Astrocyte of the spinal cord (primary cell): ENCODE measurements around the gene NXPE3.
"Not testable (repeated sequence)": the region's sequence is repeated elsewhere in the genome, so short reads cannot be mapped to it uniquely, and the experiment has no call there.

Experiments
- DNase-seq: peaks from one replicate; pipeline ENCODE4 v3.0.0; 2011; ENCODE audit warnings: low read depth, low spot score
- H3K4me3 ChIP-seq: 2 replicates; pipeline ENCODE4 v1.5.1; 2011; ENCODE audit warnings: low read depth, mild to moderate bottlenecking, low read length, moderate library complexity
- in situ Hi-C: cut with HindIII; loops from 2 replicates; pipeline ENCODE4 v1.10.0; 2017; ENCODE audit warnings: low sequenced_read_pairs
- TF ChIP-seq, protein P1 (sequence below): IDR thresholded peaks from 2 replicates; pipeline ENCODE4 v1.5.1; 2012; ENCODE audit warnings: low read depth, mild to moderate bottlenecking, low read length, inconsistent platforms

Gene NXPE3

DNA sequence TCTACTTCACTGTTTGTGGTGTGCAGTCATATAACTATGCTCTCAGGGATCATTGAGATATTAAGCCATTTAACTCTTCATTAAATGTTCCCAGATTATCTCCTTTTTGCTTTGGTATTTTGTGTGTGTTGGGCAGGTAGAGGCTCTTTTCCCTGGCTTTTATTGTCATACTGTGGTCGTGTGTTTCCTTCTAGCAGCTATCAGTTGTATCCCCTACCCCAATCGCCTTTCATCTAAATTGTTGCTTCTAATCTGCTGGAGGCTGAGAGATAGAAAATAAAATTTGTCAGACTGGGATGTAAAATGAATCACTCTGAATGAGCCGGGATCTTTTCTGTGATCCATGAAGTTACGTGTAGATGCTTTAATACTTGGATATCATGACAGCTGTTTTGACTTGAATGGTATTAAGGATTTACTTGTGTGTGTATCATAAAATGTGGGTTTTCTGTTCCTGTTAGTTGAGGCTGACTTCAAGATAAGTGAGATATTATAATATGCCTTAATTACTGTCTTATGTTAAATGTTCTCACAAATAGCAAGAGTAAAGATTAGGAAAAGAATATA is 79.5 kb downstream of the NXPE3 start:
- TF ChIP-seq, protein P1, sequence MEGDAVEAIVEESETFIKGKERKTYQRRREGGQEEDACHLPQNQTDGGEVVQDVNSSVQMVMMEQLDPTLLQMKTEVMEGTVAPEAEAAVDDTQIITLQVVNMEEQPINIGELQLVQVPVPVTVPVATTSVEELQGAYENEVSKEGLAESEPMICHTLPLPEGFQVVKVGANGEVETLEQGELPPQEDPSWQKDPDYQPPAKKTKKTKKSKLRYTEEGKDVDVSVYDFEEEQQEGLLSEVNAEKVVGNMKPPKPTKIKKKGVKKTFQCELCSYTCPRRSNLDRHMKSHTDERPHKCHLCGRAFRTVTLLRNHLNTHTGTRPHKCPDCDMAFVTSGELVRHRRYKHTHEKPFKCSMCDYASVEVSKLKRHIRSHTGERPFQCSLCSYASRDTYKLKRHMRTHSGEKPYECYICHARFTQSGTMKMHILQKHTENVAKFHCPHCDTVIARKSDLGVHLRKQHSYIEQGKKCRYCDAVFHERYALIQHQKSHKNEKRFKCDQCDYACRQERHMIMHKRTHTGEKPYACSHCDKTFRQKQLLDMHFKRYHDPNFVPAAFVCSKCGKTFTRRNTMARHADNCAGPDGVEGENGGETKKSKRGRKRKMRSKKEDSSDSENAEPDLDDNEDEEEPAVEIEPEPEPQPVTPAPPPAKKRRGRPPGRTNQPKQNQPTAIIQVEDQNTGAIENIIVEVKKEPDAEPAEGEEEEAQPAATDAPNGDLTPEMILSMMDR: no peak

GRCh38 chr3:101859882-101860448 is 81.0 kb downstream of the NXPE3 start:
- H3K4me3 ChIP-seq: no peak overlapping the region
- in situ Hi-C loops: no loop called here
- DNase-seq: no peak
- TF ChIP-seq, protein P1: no peak

More for the DNA sequence above, 79.5 kb downstream of the NXPE3 start:
- in situ Hi-C loops: no loop called here
- H3K4me3 ChIP-seq: no peak overlapping the region
- no peak for DNase-seq

GRCh38 chr3:101861212-101861788 is 82.3 kb downstream of the NXPE3 start:
- H3K4me3 ChIP-seq: no peak overlapping the region
- TF ChIP-seq, protein P1: no peak
- in situ Hi-C loops: no loop called here
- DNase-seq: no peak

- in situ Hi-C loops: no loop called here
- no peak for DNase-seq
- TF ChIP-seq, protein P1: no peak
Measured at GRCh38 chr3:101861789-101862415, 82.9 kb downstream of the NXPE3 start.

DNA sequence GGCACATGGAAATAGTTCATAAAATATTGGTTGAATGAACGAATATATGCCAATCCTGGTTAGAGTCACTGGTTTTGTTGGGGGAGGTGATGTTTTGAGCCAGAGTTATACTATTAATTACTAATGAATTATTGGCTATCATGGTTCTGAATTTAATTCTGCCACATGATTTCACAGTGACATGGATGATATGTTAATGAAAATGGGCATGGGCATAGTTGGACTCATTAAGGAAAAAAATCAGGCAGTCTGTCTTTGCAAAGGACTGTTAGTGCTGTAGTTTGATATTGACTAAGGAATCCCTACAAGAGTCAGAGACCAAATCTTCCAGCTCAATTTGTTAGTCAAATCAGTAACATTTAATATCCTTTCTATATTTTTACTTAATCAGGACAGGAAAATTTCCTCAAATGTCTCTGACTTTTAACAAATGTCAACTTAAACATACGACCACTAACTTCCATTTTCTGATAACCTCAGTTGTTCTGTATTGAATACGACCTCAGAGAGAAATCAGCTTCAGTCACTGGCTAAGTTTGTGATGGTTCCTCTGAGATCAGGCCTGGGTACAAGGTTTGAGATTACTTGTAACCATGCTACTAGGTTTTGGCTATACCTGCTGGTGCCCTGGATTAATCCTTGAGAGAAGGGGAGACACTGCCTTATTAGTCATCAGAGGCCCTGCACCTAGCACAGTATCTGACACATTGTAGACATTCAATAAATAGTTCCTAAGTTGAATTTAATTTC is 83.6 kb downstream of the NXPE3 start:
- TF ChIP-seq, protein P1: no peak
- DNase-seq: no peak
- no peak overlapping the region for H3K4me3 ChIP-seq
- in situ Hi-C loops: no loop called here

More at GRCh38 chr3:101861789-101862415, 82.9 kb downstream of the NXPE3 start:
- H3K4me3 ChIP-seq: no peak overlapping the region

DNA sequence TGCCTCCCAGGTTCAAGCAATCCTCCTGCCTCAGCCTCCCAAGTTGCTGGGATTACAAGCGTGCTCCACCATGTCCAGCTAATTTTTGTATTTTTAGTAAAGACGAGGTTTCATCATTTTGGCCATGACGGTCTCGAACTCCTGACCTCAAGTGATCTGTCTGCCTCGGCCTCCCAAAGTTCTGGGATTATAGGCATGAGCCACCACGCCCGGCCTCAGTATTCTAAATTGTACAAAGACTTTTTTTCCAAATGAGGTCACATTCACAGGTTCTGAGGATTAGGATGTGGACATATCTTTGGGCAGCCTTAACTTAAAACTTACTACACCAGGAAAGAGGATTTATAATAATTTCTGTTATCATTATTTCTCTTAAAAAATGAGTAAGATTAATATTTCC is 85.9 kb downstream of the NXPE3 start:
- in situ Hi-C loops, H3K4me3 ChIP-seq, DNase-seq: not testable (repeated sequence)
